Measurements from ENCODE around the gene ARMCX2. TPM values are rescaled to one million over a fixed set of nuclear protein-coding genes. Genes with fewer than 3 reads are reported as not detected.

ARMCX2 gene
- total RNA-seq, 1 donor from 2014 or later = 20.9 TPM

- DNase-seq (ENCODE audit: low read depth) = no peak
- no peak for TF ChIP-seq CTCF (conservative IDR thresholded peaks at IDR 0.05; ENCODE audit: low read depth, low read length)
- H3K4me3 ChIP-seq (ENCODE audit: low read depth, low read length) = no peak overlapping the region
Measured at GRCh38 chrX:101682723-101683122, 23.1 kb upstream of the ARMCX2 start.

GRCh38 chrX:101677028-101677427, 17.4 kb upstream of the ARMCX2 start:
- TF ChIP-seq CTCF (conservative IDR thresholded peaks at IDR 0.05; ENCODE audit: low read depth, low read length) = no peak
- DNase-seq (ENCODE audit: low read depth) = no peak
- H3K4me3 ChIP-seq (ENCODE audit: low read depth, low read length) = no peak overlapping the region

GRCh38 chrX:101676571-101676970, 16.9 kb upstream of the ARMCX2 start:
- DNase-seq (ENCODE audit: low read depth) = no peak
- TF ChIP-seq CTCF (conservative IDR thresholded peaks at IDR 0.05; ENCODE audit: low read depth, low read length) = no peak
- no peak overlapping the region for H3K4me3 ChIP-seq (ENCODE audit: low read depth, low read length)

DNA sequence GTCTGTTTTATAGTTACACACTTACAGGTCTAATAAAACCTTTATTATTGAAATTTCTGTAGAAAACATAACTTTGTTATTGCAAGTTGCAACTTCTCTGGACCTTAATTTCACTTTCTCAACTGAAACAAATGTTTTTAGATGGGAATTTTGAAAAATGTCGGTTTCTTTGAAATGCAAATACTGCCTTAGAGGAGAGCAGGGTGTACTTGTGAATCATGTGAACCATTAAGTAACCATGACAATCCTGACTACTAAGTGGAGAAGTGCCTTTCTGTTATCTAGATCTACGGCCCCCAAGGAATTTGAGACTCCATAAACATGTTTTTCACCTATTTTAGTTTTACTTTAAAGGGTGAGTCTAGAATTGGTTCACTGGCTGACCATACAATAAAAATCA, 8.5 kb upstream of the ARMCX2 start:
- DNase-seq (ENCODE audit: low read depth) = no peak
- no peak for TF ChIP-seq CTCF (conservative IDR thresholded peaks at IDR 0.05; ENCODE audit: low read depth, low read length)

DNA sequence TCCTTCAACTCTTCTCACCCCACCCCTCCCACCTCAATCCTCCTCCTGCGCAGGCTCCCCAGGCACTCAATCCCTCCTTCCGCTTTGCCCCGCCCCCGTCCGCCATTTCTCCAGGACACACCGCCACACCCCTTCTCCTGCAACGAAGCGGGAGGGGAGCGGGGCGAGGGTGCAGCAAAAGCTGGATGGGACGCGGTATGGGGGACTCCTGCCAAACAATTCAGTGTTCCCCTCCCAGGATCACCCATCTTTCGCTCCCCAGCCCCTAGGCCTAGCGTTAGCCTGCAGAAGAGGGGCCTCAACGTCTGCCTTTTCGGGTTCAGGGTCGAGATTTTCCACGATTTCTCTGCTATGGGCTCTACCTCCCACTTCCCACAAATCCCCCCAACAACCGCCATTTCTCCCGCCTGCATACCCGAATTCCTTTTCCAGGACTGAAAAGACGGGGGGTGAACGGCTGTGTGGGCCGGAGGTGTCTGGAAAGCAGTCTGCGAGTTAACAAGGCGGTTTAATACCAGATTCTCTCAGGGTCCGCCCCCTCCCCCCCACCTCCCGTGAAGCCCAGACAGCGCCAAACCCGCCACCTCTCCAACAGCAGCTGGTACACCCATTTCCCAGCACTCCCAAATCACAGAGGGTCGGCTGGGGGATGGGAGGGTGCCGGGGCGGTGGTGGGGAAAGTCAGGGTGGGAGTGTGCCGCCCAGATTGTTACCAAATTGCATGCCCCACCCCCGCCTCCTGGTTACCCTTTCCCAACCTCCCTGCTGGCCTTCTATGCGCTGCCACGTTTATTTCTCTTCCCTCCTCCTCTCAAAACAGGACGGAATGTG, 774 bp downstream of the ARMCX2 start:
- no peak for TF ChIP-seq CTCF (conservative IDR thresholded peaks at IDR 0.05; ENCODE audit: low read depth, low read length)
- DNase-seq (ENCODE audit: low read depth) = no peak
- peak overlapping the region; percentile 72 for H3K4me3 ChIP-seq (ENCODE audit: low read depth, low read length)

More for the DNA sequence above, 8.5 kb upstream of the ARMCX2 start:
- H3K4me3 ChIP-seq (ENCODE audit: low read depth, low read length) = no peak overlapping the region

GRCh38 chrX:101657495-101657894, 2.2 kb downstream of the ARMCX2 start:
- DNase-seq (ENCODE audit: low read depth) = no peak
- no peak overlapping the region for H3K4me3 ChIP-seq (ENCODE audit: low read depth, low read length)
- no peak for TF ChIP-seq CTCF (conservative IDR thresholded peaks at IDR 0.05; ENCODE audit: low read depth, low read length)

- no peak for DNase-seq (ENCODE audit: low read depth)
- no peak overlapping the region for H3K4me3 ChIP-seq (ENCODE audit: low read depth, low read length)
- TF ChIP-seq CTCF (conservative IDR thresholded peaks at IDR 0.05; ENCODE audit: low read depth, low read length) = no peak
Measured at GRCh38 chrX:101656817-101657216, 2.8 kb downstream of the ARMCX2 start.

Data from epithelial cell of proximal tubule (primary cell).